HCT116 (cell line): ENCODE data around the gene HAO1. TPM values are rescaled to one million over a fixed set of nuclear protein-coding genes. Genes with fewer than 3 reads are reported as not detected.

ENCODE experiments used
- ATAC-seq: fragments of 200-7000 bp; cut with Tn5 transposase; 2 replicates; pipeline ENCODE4 v1.9.1; 2020; ENCODE audit warnings: mild to moderate bottlenecking, moderate library complexity
- BruUV-seq: library from RNA; stranded (reverse); fragments of 400-500 nt; replicated peaks from 2 replicates; lab custom pipeline; 2021; lab: Mats Ljungman, UMichigan
- CTCF ChIA-PET: fragments of 300-600 bp; sonication (Branson Sonifier 250); formaldehyde crosslinking; loops from one replicate; lab custom pipeline; 2021; ENCODE audit warnings: antibody characterized with exemption; lab: Charles Lee
- POLR2A ChIA-PET: fragments of 300-600, 350-600 bp; sonication (Branson Sonifier 250); formaldehyde crosslinking; loops from one replicate; lab custom pipeline; 2021; ENCODE audit warnings: antibody characterized with exemption; lab: Charles Lee
- RAD21 ChIA-PET, 2 experiments: fragments of 300-600 bp; sonication (Branson Sonifier 250); formaldehyde crosslinking; loops; one replicate each; lab custom pipeline; 2023; ENCODE audit warnings: low total read pairs in 2 of 2; ENCODE audit not compliant: uncharacterized antibody in 2 of 2, unreplicated experiment in 2 of 2, low non-redundant PET in 1 of 2; lab: Charles Lee
- DNase-seq: peaks from one replicate; pipeline ENCODE4 v3.0.0-alpha.2; 2010; ENCODE audit warnings: low read depth, low spot score
- H2AFZ ChIP-seq: fragments of 200-600 bp; shearing (Covaris generic), sonication (generic); 2 replicates; pipeline ENCODE4 v1.6.1; 2017; ENCODE audit warnings: low read depth, mixed run types, mixed read lengths, antibody characterized with exemption, low read length; ENCODE audit not compliant: poor library complexity, severe bottlenecking
- H3K27ac ChIP-seq: 2 replicates; pipeline ENCODE4 v1.5.1; 2012; ENCODE audit warnings: low read depth, low read length
- H3K27me3 ChIP-seq: fragments of 200-600 bp; sonication (generic); 2 replicates; pipeline ENCODE4 v1.6.1; 2016; ENCODE audit warnings: mixed run types, low read length, mixed read lengths; ENCODE audit not compliant: insufficient read depth
- H3K36me3 ChIP-seq, 2 experiments: fragments of 200-500 bp in 1 of 2; fragments of 200-600 bp in 1 of 2; sonication (Bioruptor generic) in 1 of 2; sonication (generic) in 1 of 2; 2 replicates each; pipeline versions ENCODE4 v1.5.1 to v1.6.1; 2014 to 2016; ENCODE audit warnings: low read length in 2 of 2, inconsistent platforms in 1 of 2, mixed read lengths in 1 of 2, mixed run types in 1 of 2; ENCODE audit not compliant: insufficient read depth in 2 of 2, control insufficient read depth in 1 of 2
- H3K4me1 ChIP-seq, 2 experiments: fragments of 200-600 bp in 1 of 2; sonication (generic) in 1 of 2; 2 replicates each; pipeline versions ENCODE4 v1.5.1 to v1.6.1; 2012 to 2017; ENCODE audit warnings: low read length in 2 of 2, inconsistent platforms in 1 of 2, mild to moderate bottlenecking in 1 of 2, mixed read lengths in 1 of 2, mixed run types in 1 of 2, moderate library complexity in 1 of 2; ENCODE audit not compliant: insufficient read depth in 2 of 2, control insufficient read depth in 1 of 2
- H3K4me2 ChIP-seq: fragments of 200-600 bp; sonication (generic); 2 replicates; pipeline ENCODE4 v1.6.1; 2017; ENCODE audit warnings: mixed run types, low read length, mixed read lengths
- H3K4me3 ChIP-seq, 2 experiments: fragments of 200-600 bp in 1 of 2; sonication (generic) in 1 of 2; replicated peaks in 1 of 2; 2 replicates each; pipeline ENCODE4 v1.5.1; 2011 to 2016; ENCODE audit warnings: low read length in 2 of 2, control low read depth in 1 of 2, low read depth in 1 of 2, mild to moderate bottlenecking in 1 of 2, mixed read lengths in 1 of 2, mixed run types in 1 of 2
- H3K79me2 ChIP-seq: fragments of 200-600 bp; sonication (generic); 2 replicates; pipeline ENCODE4 v1.6.1; 2017; ENCODE audit warnings: mild to moderate bottlenecking, mixed run types, low read length, moderate library complexity, mixed read lengths; ENCODE audit not compliant: insufficient read depth
- H3K9ac ChIP-seq: fragments of 200-600 bp; sonication (generic); 2 replicates; pipeline ENCODE4 v1.6.1; 2016; ENCODE audit warnings: low read length, mixed read lengths
- H3K9me2 ChIP-seq: fragments of 200-600 bp; sonication (generic), shearing (Covaris generic); 2 replicates; pipeline ENCODE4 v1.6.1; 2017; ENCODE audit warnings: mixed run types, mild to moderate bottlenecking, moderate library complexity; ENCODE audit not compliant: insufficient read depth
- H3K9me3 ChIP-seq, 2 experiments: fragments of 200-500 bp in 1 of 2; fragments of 200-600 bp in 1 of 2; sonication (Bioruptor generic) in 1 of 2; sonication (generic) in 1 of 2; 2 replicates each; pipeline ENCODE4 v1.6.1; 2014 to 2017; ENCODE audit warnings: low read length in 2 of 2, mixed read lengths in 2 of 2, inconsistent platforms in 1 of 2, low read depth in 1 of 2, mild to moderate bottlenecking in 1 of 2, mixed run types in 1 of 2, moderate library complexity in 1 of 2; ENCODE audit not compliant: control insufficient read depth in 1 of 2, insufficient read depth in 1 of 2
- H4K20me1 ChIP-seq: fragments of 200-600 bp; sonication (generic), shearing (Covaris generic); 2 replicates; pipeline ENCODE4 v1.6.1; 2017; ENCODE audit warnings: mixed run types, mild to moderate bottlenecking, moderate library complexity; ENCODE audit not compliant: insufficient read depth
- CBX3 ChIP-seq: IDR thresholded peaks from 2 replicates; pipeline ENCODE4 v1.6.1; 2012; ENCODE audit warnings: low read depth
- CEBPB ChIP-seq: IDR thresholded peaks from 2 replicates; pipeline ENCODE4 v1.6.1; 2012; ENCODE audit warnings: low read depth
- EGR1 ChIP-seq: IDR thresholded peaks from 2 replicates; pipeline ENCODE4 v1.6.1; 2012; ENCODE audit warnings: low read depth
- ELF1 ChIP-seq: IDR thresholded peaks from 2 replicates; pipeline ENCODE4 v1.6.1; 2012; ENCODE audit warnings: low read depth, borderline replicate concordance
- EZH2 ChIP-seq: fragments of 200-600 bp; sonication (generic); IDR thresholded peaks from 2 replicates; pipeline ENCODE4 v1.6.1; 2017; ENCODE audit warnings: antibody characterized with exemption, mixed run types
- EZH2phosphoT487 ChIP-seq: fragments of 200-600 bp; IDR thresholded peaks from 2 replicates; pipeline ENCODE4 v1.6.1; 2018; ENCODE audit warnings: antibody characterized with exemption, borderline replicate concordance
- JUND ChIP-seq: IDR thresholded peaks from 2 replicates; pipeline ENCODE4 v1.6.1; 2012
- POLR2A ChIP-seq: IDR thresholded peaks from 2 replicates; pipeline ENCODE4 v1.7.0; 2011; ENCODE audit warnings: borderline replicate concordance; ENCODE audit not compliant: insufficient read depth, insufficient read length; ENCODE audit errors: extremely low read depth
- POLR2AphosphoS5 ChIP-seq: IDR thresholded peaks from 2 replicates; pipeline ENCODE4 v1.6.1; 2011; ENCODE audit warnings: mild to moderate bottlenecking, low read depth, low read length, moderate library complexity
- RAD21 ChIP-seq: IDR thresholded peaks from 2 replicates; pipeline ENCODE4 v1.6.1; 2012; ENCODE audit warnings: low read depth, mild to moderate bottlenecking
- SIN3A ChIP-seq: IDR thresholded peaks from 2 replicates; pipeline ENCODE4 v1.6.1; 2012; ENCODE audit warnings: low read depth
- SRF ChIP-seq: IDR thresholded peaks from 2 replicates; pipeline ENCODE4 v1.6.1; 2012; ENCODE audit warnings: low read depth
- TCF7L2 ChIP-seq: IDR thresholded peaks from 2 replicates; pipeline ENCODE4 v1.7.0; 2011; ENCODE audit warnings: borderline replicate concordance, inconsistent platforms; ENCODE audit not compliant: insufficient read depth, insufficient read length; ENCODE audit errors: extremely low read depth
- YY1 ChIP-seq: IDR thresholded peaks from 2 replicates; pipeline ENCODE4 v1.6.1; 2011; ENCODE audit warnings: low read length, low read depth, moderate library complexity, mild to moderate bottlenecking; ENCODE audit not compliant: insufficient replicate concordance; ENCODE audit errors: extremely low read depth
- ZFX ChIP-seq: fragments of 450-650 bp; IDR thresholded peaks from 2 replicates; pipeline ENCODE4 v1.6.1; 2017
- intact Hi-C: fragments of 100-400 bp; cut with micrococcal nuclease; formaldehyde crosslinking; loops from 2 replicates; pipeline ENCODE4 v1.10.0; 2022
- total RNA-seq: library from RNA; stranded (reverse); gene quantifications from one replicate; pipeline ENCODE4 v1.2.1, GENCODE V29; 2021; ENCODE audit not compliant: unreplicated experiment
- TF ChIP-seq, protein P1 (sequence below): IDR thresholded peaks from 2 replicates; pipeline ENCODE4 v1.6.1; 2012; ENCODE audit warnings: low read depth
- TF ChIP-seq, protein P2 (sequence below): IDR thresholded peaks from 2 replicates; pipeline ENCODE4 v1.6.1; 2011; ENCODE audit warnings: mild to moderate bottlenecking, low read length, moderate library complexity; ENCODE audit not compliant: insufficient replicate concordance; ENCODE audit errors: extremely low read depth
- TF ChIP-seq, protein P3 (sequence below), 3 experiments: fragments of 200-600 bp in 1 of 3; sonication (generic) in 1 of 3; IDR thresholded peaks in 2 of 3; conservative IDR thresholded peaks in 1 of 3; 2 replicates each; pipeline ENCODE4 v1.5.1; 2012 to 2017; ENCODE audit warnings: low read depth in 2 of 3, low read length in 2 of 3, antibody characterized with exemption in 1 of 3, borderline replicate concordance in 1 of 3, control low read depth in 1 of 3, mild to moderate bottlenecking in 1 of 3, mixed read lengths in 1 of 3, mixed run types in 1 of 3, moderate library complexity in 1 of 3; ENCODE audit not compliant: insufficient read depth in 1 of 3

The HAO1 gene
- total RNA-seq, 1 experiment from 2014 or later, result 0.12 TPM

DNA sequence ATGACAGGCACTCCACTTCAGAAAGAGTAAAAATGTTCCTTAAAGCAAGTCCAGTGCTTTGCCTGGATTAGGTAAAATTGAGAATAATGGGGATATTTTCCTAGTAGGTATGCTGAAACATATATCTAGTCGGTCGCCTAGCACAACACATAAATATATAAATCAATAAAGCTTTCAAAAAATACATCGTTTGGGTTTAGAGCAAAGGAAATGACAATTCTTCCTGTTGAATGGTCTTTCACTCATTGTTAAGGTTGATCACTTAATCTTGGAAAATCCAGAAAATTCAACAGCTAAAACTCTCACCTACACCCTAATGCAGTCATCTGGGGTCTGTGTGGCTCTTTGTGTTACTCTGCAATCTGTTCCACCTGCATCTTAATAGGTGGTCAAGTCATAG, 13.9 kb downstream of the HAO1 start:
- CTCF ChIA-PET, result interaction anchor here (0.7 to 1.7 kb wide), 4 partner anchors 10 to 1769 kb away, joined by 3 to 10 read pairs (median 4); no protein-coding TSS in a partner anchor
- Histone ChIP-seq H3K79me2 (no peaks in the 10 kb centered on the region), H3K27me3 (peaks cover 5% of the 10 kb centered on the region; the same call in 1 of the 2 replicates), H3K4me2 (no peak overlapping the region), H2AFZ (no peak overlapping the region), H3K9me3 (no peaks in the 10 kb centered on the region), H3K36me3 (no peaks in the 10 kb centered on the region), H3K4me3 (no peak overlapping the region), H3K9me2 (no peaks in the 10 kb centered on the region), H3K4me1 (no peaks in the 10 kb centered on the region), H3K9ac (no peak overlapping the region), H3K27ac (no peak overlapping the region), H4K20me1 (no peaks in the 10 kb centered on the region)
- intact Hi-C loops, result loop anchor here (5.0 kb wide), 2 partner anchors 1159 to 1769 kb away; partner anchors contain the start of gene BMP2
- DNase-seq (no peak), ATAC-seq (no peak)
- no peak for TF ChIP-seq RAD21
- TF ChIP-seq, protein P1, sequence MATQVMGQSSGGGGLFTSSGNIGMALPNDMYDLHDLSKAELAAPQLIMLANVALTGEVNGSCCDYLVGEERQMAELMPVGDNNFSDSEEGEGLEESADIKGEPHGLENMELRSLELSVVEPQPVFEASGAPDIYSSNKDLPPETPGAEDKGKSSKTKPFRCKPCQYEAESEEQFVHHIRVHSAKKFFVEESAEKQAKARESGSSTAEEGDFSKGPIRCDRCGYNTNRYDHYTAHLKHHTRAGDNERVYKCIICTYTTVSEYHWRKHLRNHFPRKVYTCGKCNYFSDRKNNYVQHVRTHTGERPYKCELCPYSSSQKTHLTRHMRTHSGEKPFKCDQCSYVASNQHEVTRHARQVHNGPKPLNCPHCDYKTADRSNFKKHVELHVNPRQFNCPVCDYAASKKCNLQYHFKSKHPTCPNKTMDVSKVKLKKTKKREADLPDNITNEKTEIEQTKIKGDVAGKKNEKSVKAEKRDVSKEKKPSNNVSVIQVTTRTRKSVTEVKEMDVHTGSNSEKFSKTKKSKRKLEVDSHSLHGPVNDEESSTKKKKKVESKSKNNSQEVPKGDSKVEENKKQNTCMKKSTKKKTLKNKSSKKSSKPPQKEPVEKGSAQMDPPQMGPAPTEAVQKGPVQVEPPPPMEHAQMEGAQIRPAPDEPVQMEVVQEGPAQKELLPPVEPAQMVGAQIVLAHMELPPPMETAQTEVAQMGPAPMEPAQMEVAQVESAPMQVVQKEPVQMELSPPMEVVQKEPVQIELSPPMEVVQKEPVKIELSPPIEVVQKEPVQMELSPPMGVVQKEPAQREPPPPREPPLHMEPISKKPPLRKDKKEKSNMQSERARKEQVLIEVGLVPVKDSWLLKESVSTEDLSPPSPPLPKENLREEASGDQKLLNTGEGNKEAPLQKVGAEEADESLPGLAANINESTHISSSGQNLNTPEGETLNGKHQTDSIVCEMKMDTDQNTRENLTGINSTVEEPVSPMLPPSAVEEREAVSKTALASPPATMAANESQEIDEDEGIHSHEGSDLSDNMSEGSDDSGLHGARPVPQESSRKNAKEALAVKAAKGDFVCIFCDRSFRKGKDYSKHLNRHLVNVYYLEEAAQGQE, result no peak
- no peak for TF ChIP-seq POLR2A
- TF ChIP-seq TCF7L2, result no peak
- no peak for TF ChIP-seq ELF1
- no peak for TF ChIP-seq EZH2
- TF ChIP-seq ZFX, result no peak
- no peak for TF ChIP-seq EGR1
- TF ChIP-seq EZH2phosphoT487, result no peak
- no peak for TF ChIP-seq POLR2AphosphoS5
- TF ChIP-seq, protein P2, sequence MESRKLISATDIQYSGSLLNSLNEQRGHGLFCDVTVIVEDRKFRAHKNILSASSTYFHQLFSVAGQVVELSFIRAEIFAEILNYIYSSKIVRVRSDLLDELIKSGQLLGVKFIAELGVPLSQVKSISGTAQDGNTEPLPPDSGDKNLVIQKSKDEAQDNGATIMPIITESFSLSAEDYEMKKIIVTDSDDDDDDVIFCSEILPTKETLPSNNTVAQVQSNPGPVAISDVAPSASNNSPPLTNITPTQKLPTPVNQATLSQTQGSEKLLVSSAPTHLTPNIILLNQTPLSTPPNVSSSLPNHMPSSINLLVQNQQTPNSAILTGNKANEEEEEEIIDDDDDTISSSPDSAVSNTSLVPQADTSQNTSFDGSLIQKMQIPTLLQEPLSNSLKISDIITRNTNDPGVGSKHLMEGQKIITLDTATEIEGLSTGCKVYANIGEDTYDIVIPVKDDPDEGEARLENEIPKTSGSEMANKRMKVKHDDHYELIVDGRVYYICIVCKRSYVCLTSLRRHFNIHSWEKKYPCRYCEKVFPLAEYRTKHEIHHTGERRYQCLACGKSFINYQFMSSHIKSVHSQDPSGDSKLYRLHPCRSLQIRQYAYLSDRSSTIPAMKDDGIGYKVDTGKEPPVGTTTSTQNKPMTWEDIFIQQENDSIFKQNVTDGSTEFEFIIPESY, result no peak
- TF ChIP-seq SIN3A, result no peak
- TF ChIP-seq JUND, result no peak
- TF ChIP-seq YY1, result no peak
- no peak for TF ChIP-seq CBX3
- TF ChIP-seq CEBPB, result no peak
- TF ChIP-seq SRF, result no peak
- TF ChIP-seq, protein P3, sequence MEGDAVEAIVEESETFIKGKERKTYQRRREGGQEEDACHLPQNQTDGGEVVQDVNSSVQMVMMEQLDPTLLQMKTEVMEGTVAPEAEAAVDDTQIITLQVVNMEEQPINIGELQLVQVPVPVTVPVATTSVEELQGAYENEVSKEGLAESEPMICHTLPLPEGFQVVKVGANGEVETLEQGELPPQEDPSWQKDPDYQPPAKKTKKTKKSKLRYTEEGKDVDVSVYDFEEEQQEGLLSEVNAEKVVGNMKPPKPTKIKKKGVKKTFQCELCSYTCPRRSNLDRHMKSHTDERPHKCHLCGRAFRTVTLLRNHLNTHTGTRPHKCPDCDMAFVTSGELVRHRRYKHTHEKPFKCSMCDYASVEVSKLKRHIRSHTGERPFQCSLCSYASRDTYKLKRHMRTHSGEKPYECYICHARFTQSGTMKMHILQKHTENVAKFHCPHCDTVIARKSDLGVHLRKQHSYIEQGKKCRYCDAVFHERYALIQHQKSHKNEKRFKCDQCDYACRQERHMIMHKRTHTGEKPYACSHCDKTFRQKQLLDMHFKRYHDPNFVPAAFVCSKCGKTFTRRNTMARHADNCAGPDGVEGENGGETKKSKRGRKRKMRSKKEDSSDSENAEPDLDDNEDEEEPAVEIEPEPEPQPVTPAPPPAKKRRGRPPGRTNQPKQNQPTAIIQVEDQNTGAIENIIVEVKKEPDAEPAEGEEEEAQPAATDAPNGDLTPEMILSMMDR (IDR thresholded peaks at IDR 0.05 in 2 of 3, conservative IDR thresholded peaks at IDR 0.05 in 1 of 3; ENCODE audit: borderline replicate concordance in 1 of 3, insufficient read depth in 1 of 3, low read depth in 2 of 3, low read length in 2 of 3), result no peak
- TF ChIP-seq, all 23 proteins: peak for 0
- POLR2A ChIA-PET, result no interaction called here
- RAD21 ChIA-PET, result no interaction called here
- BruUV-seq, result no TSS peak
